ENCODE data around the gene ACAA1. TPM values are rescaled to one million over a fixed set of nuclear protein-coding genes. Genes with fewer than 3 reads are reported as not detected.
"Not testable (repeated sequence)": the region's sequence is repeated elsewhere in the genome, so short reads cannot be mapped to it uniquely, and the experiment has no call there.

ACAA1 gene
- total and polyA plus RNA-seq, 4 donors: 220 to 410 (median 340) TPM

- Histone ChIP-seq H3K36me3 (ENCODE audit: control insufficient read depth in 4 of 4, insufficient read depth in 3 of 4, low read depth in 1 of 4, low read length in 3 of 4) (peaks cover 0 to 23% (median 21%) of the 10 kb centered on the region in 4 donors), H3K9me3 (ENCODE audit: control insufficient read depth in 4 of 4, low read length in 3 of 4) (no peaks in the 10 kb centered on the region), H3K27me3 (ENCODE audit: control insufficient read depth in 4 of 4, insufficient read depth in 4 of 4, low read length in 3 of 4) (no peaks in the 10 kb centered on the region), H3K4me3 (ENCODE audit: low read depth in 1 of 3, low read length in 3 of 3) (peak overlapping the region; percentile 78 to 96 (median 83)), H3K4me1 (ENCODE audit: control insufficient read depth in 4 of 4, insufficient read depth in 4 of 4, low read length in 3 of 4) (peaks cover 9 to 55% (median 44%) of the 10 kb centered on the region in 4 donors), H3K27ac (ENCODE audit: low read depth in 1 of 2, low read length in 2 of 2) (peak overlapping the region; percentile 88 to 96), H3K9ac (ENCODE audit: low read depth in 1 of 2, low read length in 2 of 2) (peak overlapping the region; percentile 76 to 92)
- 10% methylated on average over 22 of the region's 22 CpGs for WGBS
- DNase-seq (ENCODE audit: low spot score): no peak
- TF ChIP-seq NR2F2 (IDR thresholded peaks at IDR 0.05): peak; percentile 28
- no peak for TF ChIP-seq CTCF (IDR thresholded peaks at IDR 0.05; ENCODE audit: low read depth, low read length, missing input control)
- TF ChIP-seq SP1 (IDR thresholded peaks at IDR 0.05): no peak
- TF ChIP-seq RXRA (IDR thresholded peaks at IDR 0.05): no peak
- peak in 1 of 2 donors; percentile 40 for TF ChIP-seq GABPA (IDR thresholded peaks at IDR 0.05 in 1 of 2, conservative IDR thresholded peaks at IDR 0.05 in 1 of 2)
- TF ChIP-seq REST (IDR thresholded peaks at IDR 0.05): no peak
- no peak for TF ChIP-seq MAX (IDR thresholded peaks at IDR 0.05)
- TF ChIP-seq HNF4A (conservative IDR thresholded peaks at IDR 0.05): no peak
- TF ChIP-seq EGR1 (IDR thresholded peaks at IDR 0.05; ENCODE audit: low read depth in 2 of 2): no peak
- TF ChIP-seq FOXA1 (IDR thresholded peaks at IDR 0.05): no peak
- TF ChIP-seq FOXA2 (IDR thresholded peaks at IDR 0.05): no peak
- no peak for TF ChIP-seq ATF3 (IDR thresholded peaks at IDR 0.05)
- TF ChIP-seq RAD21 (IDR thresholded peaks at IDR 0.05): no peak
- TF ChIP-seq JUND (IDR thresholded peaks at IDR 0.05): no peak
- TF ChIP-seq YY1 (IDR thresholded peaks at IDR 0.05): no peak
These were observed 855 bp upstream of the ACAA1 start for GRCh38 chr3:38137615-38138348.

- Histone ChIP-seq H3K27me3 (ENCODE audit: control insufficient read depth in 4 of 4, insufficient read depth in 4 of 4, low read length in 3 of 4) (no peaks in the 10 kb centered on the region), H3K27ac (ENCODE audit: low read depth in 1 of 2, low read length in 2 of 2) (peak overlapping the region; percentile 76 to 85), H3K9ac (ENCODE audit: low read depth in 1 of 2, low read length in 2 of 2) (peak overlapping the region; percentile 83 to 95), H3K36me3 (ENCODE audit: control insufficient read depth in 4 of 4, insufficient read depth in 3 of 4, low read depth in 1 of 4, low read length in 3 of 4) (peaks cover 3 to 20% (median 18%) of the 10 kb centered on the region in 4 donors), H3K4me3 (ENCODE audit: low read depth in 1 of 3, low read length in 3 of 3) (peak overlapping the region; percentile 80 to 97 (median 87)), H3K9me3 (ENCODE audit: control insufficient read depth in 4 of 4, low read length in 3 of 4) (no peaks in the 10 kb centered on the region), H3K4me1 (ENCODE audit: control insufficient read depth in 4 of 4, insufficient read depth in 4 of 4, low read length in 3 of 4) (peaks cover 17 to 69% (median 58%) of the 10 kb centered on the region in 4 donors)
- DNase-seq (ENCODE audit: low spot score): no peak
- no peak for TF ChIP-seq HNF4G (IDR thresholded peaks at IDR 0.05)
- TF ChIP-seq HNF4A (conservative IDR thresholded peaks at IDR 0.05): peak in 1 of 2 donors; percentile 11
- peak; percentile 45 for TF ChIP-seq NR2F2 (IDR thresholded peaks at IDR 0.05)
- under 1% methylated on average over 20 of the region's 20 CpGs for WGBS
These were observed 542 bp downstream of the ACAA1 start for GRCh38 chr3:38136393-38136776.

- Histone ChIP-seq H3K9ac (ENCODE audit: low read depth in 1 of 2, low read length in 2 of 2) (peak overlapping the region; percentile 83 to 95), H3K4me3 (ENCODE audit: low read depth in 1 of 3, low read length in 3 of 3) (peak overlapping the region; percentile 80 to 97 (median 87)), H3K27ac (ENCODE audit: low read depth in 1 of 2, low read length in 2 of 2) (peak overlapping the region; percentile 76 to 85), H3K36me3 (ENCODE audit: control insufficient read depth in 4 of 4, insufficient read depth in 3 of 4, low read depth in 1 of 4, low read length in 3 of 4) (peaks cover 4 to 18% (median 14%) of the 10 kb centered on the region in 4 donors), H3K4me1 (ENCODE audit: control insufficient read depth in 4 of 4, insufficient read depth in 4 of 4, low read length in 3 of 4) (peaks cover 21 to 76% (median 65%) of the 10 kb centered on the region in 4 donors)
- not testable (repeated sequence) for H3K27me3 ChIP-seq (ENCODE audit: control insufficient read depth in 4 of 4, insufficient read depth in 4 of 4, low read length in 3 of 4); H3K9me3 ChIP-seq (ENCODE audit: control insufficient read depth in 4 of 4, low read length in 3 of 4); DNase-seq (ENCODE audit: low spot score)
- WGBS: 20% methylated on average over 10 of the region's 10 CpGs
These were observed 1.2 kb downstream of the ACAA1 start for GRCh38 chr3:38135621-38136277.

All from liver (tissue), 9 donors.